ENCODE data around the gene PDIA5.

The PDIA5 gene

DNA sequence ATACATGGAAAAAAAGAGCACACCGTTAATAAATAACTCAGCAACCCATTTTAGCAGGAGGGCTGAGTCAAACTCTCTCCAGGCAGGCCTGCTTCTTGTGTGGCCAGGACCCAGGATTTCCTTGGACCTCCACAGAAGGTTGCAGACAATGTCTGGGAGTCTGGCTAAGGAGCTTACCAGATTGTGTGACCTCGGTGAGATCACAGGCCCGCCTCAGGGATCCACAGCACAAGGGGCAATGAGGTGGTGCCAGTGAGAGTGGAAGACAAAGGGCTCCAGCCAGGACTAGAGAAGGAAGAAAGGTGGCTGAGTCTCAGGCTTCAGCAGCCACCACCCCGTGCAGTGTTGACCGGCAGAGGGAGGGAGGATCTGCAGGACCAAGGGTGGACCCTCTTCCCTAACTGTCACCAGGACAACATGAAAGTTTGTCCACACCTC is 102.7 kb downstream of the PDIA5 start:
- DNase-seq (ENCODE audit: extremely low read depth, low read depth): no peak
- TF ChIP-seq CTCF (IDR thresholded peaks at IDR 0.05; ENCODE audit: low read depth, low read length): no peak

DNA sequence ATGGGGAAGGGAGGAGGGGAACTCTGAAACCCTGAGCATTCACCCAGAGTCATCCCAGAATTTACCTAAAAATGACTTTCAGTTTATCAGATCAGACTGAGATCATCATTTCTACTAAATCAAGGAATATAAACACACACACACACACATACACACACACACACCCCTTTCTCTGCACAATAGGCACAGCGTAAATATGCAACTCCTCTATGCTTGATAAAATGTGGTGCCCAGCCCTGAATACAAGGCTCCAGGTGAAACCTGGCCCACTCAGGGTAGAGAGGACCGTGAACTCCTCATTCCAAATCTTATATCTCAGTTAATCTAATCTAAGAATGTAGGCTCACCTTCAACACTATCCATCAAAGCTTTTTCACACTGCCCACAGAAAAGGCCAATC is 103.1 kb downstream of the PDIA5 start:
- no peak for TF ChIP-seq CTCF (IDR thresholded peaks at IDR 0.05; ENCODE audit: low read depth, low read length)
- no peak for DNase-seq (ENCODE audit: extremely low read depth, low read depth)

DNA sequence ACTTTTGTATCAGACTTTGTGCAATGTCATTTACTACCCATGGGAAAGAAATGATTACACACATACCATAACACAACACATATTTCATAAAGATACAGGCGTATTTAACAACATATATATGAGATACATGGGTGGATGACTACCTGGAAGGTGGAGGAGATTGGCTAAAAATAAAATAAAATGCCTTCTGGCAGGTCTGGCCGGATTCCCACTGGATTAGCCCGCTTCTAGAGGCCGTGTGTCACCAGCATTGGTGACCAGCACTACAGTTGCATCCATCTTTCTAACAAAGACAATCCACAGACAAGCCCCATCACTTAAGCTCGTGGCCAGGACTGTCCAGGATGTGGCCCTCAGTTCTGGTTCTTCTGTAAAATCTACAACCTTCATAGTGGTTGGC is 114.0 kb downstream of the PDIA5 start:
- no peak for DNase-seq (ENCODE audit: extremely low read depth, low read depth)
- TF ChIP-seq CTCF (IDR thresholded peaks at IDR 0.05; ENCODE audit: low read depth, low read length): no peak

DNA sequence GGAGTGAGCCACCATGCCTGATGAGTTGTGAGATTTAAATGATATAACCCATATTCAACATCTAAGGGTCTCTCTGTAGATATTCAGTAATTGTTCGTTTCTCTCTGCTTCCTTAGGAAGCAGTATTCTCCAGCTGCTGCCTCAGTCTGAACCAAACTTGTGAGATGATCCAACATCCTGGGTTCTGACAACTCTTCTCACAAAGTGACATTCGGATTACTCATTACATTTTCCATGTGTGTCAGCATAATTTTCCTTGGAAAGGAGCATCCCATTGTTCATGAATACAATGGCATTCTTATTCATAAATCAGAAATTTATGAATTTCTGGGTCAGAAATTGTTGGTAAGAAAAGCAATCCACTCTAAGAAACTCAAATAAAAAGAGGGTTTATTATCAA is 119.9 kb downstream of the PDIA5 start:
- no peak for TF ChIP-seq CTCF (IDR thresholded peaks at IDR 0.05; ENCODE audit: low read depth, low read length)
- DNase-seq (ENCODE audit: extremely low read depth, low read depth): no peak

GRCh38 chr3:123188058-123188457 is 121.2 kb downstream of the PDIA5 start:
- no peak for TF ChIP-seq CTCF (IDR thresholded peaks at IDR 0.05; ENCODE audit: low read depth, low read length)
- DNase-seq (ENCODE audit: extremely low read depth, low read depth): no peak

DNA sequence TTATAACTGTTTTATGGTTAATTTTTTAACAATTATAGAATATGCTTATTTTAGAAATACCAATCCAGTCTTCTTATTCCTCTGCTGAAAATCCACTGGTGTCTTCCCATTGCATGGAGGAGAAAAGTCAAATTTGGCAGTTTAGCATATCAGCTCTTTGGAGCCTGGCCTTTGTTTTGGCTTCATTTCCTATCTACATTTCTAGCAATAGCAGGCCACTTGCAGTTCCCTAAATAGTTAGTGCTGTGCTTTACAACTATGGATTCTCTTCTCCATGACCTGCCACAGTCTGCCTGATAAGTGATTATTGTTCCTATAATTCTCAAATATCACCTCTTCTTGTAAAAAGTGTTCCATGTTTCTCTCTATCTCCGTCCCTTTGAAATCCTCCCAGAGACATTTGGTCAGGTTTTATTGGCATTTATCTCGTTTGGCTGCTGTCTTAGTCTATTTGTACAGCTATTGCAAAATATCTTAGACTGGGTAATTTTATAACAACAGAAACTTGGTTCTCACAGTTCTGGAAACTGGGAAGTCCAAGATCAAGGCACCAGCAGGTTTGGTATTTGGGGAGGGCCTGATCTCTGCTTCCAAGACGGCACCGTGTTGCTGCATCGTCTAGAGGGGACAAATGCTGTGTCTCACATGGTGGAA is 126.8 kb downstream of the PDIA5 start:
- no peak for DNase-seq (ENCODE audit: extremely low read depth, low read depth)
- no peak for TF ChIP-seq CTCF (IDR thresholded peaks at IDR 0.05; ENCODE audit: low read depth, low read length)

DNA sequence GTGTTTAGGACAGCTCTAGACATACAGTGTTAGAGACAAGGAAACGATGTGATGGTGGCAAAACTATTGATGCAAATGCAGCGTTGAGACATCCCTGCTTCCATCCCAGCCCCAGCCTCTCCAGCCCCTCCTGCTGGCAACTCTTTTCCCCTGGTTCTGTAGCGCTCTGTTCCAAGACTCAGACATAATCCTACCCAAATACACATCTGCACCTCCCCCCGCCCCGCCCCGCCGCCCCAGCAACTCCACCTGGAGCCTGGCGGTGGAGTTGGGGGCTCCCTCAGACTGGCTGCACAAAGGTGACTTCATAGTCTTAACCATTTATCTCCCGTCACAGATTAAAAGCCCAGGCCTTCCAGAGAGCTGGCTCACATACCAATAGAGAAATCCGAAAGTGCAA is 127.7 kb downstream of the PDIA5 start:
- no peak for DNase-seq (ENCODE audit: extremely low read depth, low read depth)

More for the DNA sequence above, 127.7 kb downstream of the PDIA5 start:
- peak; percentile 49 for TF ChIP-seq CTCF (IDR thresholded peaks at IDR 0.05; ENCODE audit: low read depth, low read length)
